TTC549 (cell line): ENCODE data around the gene UBXN10.

Source experiments
- FAIRE-seq: peaks from 2 replicates; lab custom pipeline; 2012; peaks lifted over from hg19 to GRCh38; lab: Jason Lieb, UNC

UBXN10 gene

DNA sequence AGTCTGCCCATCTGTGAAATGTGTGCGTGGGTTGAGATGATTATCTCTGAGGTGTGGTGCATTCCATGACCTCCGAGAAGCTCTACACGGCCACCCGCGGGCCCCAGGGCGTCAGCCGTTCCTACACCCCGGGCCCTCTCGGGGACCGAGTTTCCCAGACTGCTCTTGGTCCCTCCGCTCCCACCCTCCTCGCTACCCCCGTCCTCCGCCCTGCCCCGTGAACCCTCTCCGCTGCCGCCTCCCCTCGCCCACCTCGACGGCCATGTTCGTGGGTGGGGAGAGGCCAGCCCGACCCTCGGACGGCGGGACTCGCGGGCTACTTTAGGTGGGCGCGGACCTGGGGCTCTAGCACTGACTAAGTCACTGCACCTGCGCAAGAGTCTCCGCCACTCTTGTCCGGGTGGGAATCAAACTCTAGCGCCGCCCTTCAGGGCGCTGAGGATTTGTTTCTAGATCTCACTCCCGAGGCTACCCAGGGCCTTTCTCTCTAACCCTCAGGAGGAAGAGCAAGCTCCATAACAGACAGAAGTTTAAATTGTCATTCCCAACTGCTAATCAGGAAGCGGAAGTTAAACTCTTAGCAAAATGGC is 57.1 kb downstream of the UBXN10 start:
- no peak for FAIRE-seq
